Non-pigmented ciliary epithelial cell (primary cell): Measurements from ENCODE around the gene NSDHL.

ENCODE experiments used
- DNase-seq: peaks from one replicate; pipeline ENCODE4 v3.0.0-alpha.2; 2010; ENCODE audit warnings: low read depth

Gene NSDHL

GRCh38 chrX:152844256-152844655 is 13.4 kb downstream of the NSDHL start:
- DNase-seq = no peak

DNA sequence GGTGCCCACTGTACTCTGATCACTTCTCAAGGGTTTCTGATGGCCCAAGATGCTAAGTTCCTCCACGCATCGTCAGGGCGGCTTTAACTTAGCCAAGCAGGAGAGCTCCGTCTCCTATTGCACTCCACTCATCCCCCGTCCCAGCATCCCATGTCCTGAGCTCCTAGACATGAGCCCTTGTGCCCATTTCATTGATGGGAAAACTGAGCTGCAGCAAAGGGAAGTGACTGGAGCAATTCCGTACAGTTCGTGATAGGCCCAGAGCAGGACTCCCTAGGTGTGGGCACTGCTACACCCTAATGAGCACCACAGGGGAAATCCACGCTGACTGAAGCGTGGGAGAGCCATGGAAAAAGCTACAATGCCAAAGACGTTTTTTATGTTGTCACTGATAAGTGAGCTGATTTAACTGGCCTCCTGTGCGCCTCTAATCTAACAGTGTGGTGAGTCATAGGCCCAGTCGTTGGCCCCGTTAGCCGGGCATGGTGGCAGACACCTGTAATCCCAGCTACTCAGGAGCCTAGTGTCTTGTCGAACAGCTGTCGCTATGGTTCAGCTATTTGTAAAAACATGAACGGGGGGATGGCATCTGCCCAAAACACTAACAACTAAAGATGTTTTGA is 14.9 kb downstream of the NSDHL start:
- no peak for DNase-seq

- DNase-seq = no peak
Measured at GRCh38 chrX:152847281-152847680, 16.4 kb downstream of the NSDHL start.

DNA sequence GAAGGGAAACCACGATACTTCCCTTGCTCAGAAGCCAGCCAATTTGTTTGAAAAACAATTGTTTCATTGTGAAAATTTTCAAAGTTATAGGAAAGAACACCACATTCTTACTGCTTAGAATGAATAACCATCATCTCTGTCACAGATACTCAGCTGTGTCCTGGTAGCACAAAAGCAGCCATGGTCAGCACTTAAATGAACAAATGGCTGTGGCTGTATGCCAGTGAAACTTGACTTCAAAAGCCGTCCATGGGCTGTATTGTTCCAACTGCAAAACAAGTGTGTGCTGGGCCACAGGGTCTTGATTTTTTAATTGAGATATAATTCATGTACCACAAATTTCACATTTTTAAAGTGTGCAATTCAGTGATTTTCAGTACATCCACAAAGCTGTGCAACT is 19.6 kb downstream of the NSDHL start:
- DNase-seq = no peak

- DNase-seq = no peak
Measured at GRCh38 chrX:152853986-152854385, 23.1 kb downstream of the NSDHL start.

DNA sequence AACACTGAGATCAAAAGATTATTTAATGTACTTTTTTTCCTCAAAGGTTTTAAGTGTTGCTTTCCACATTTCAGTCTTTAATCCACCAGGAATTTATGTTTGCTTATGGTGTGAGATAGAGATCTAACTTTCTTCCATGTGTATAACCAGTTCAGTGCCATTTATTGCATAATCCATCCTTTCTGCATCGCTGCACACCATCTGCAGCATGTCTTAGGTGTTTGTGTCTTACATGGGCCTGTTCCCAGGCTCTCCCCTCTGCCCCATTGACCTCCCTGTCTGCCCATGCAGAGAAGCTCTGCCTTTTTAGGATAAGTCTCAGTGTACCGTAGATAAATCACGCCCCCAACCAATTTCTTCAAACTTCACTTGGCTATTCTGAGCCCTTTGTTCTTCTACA is 30.3 kb downstream of the NSDHL start:
- no peak for DNase-seq

DNA sequence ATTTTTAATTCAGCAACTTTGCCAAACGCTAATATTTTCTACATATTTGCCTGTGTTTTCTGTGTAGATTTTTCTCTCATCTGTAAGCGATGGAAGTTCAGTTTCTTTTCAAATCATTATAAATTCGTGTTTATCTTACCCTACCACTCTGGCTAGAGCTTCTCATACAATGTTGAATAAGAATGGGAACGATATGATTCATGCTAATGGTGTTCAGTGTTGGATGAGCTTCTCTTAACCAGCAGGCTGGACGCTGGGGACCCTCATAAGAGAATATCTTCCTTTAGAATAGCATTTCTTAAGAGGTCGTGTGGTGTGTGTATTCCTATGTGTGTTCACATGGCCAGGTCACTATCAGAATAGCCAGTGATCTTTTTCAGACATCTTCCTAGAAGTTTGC is 31.0 kb downstream of the NSDHL start:
- no peak for DNase-seq

DNA sequence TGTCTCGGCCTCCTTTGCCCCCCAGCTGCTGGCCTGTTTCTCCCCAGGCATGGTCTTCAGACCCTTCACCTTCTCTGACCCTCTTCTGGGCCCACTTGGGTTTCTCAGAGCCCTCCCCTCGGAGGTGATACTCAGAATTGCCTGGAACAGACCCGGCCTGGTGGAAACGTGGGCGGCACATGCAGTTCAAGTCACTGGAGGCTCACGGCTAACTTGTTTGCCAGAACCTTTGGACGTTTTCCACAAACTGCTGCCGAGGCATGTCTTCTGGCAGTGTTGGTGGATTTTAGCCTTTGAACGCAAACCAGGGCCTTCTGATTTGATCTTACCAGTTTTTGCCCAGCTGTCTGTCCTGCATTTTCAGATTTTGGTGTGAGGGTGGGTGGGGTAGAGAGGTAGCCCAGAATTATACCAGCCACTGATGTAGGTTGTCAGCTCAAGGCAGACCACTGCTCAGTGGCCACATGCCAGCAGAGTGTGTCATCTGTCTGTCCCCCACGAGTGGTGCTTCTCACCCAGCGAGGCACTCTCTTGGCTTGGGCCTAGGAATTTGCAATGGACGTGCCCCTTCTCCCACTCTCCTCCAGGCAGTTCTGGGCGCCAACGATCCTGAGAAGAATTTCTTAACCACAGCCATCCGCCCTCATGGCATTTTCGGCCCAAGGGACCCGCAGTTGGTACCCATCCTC is 34.5 kb downstream of the NSDHL start:
- no peak for DNase-seq

DNA sequence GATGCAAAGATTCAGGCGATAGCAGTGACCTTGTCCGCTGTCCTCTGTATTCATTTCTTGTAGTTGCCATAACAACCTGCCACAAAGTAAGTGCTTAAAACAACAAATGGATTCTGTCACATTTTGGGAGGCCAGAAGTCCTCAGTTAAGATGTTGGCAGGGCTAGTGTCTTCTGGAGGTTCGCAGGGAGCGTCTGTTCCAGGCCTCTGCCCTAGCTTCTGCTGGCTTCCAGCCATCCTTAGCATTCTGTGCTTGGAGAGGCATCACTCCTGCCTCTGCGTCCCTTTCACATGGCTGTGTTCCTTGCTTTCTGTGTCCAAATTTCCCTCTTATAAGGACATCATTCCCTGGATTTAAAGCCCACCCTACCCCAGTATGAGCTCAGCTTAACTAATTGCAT is 35.5 kb downstream of the NSDHL start:
- DNase-seq = no peak

DNA sequence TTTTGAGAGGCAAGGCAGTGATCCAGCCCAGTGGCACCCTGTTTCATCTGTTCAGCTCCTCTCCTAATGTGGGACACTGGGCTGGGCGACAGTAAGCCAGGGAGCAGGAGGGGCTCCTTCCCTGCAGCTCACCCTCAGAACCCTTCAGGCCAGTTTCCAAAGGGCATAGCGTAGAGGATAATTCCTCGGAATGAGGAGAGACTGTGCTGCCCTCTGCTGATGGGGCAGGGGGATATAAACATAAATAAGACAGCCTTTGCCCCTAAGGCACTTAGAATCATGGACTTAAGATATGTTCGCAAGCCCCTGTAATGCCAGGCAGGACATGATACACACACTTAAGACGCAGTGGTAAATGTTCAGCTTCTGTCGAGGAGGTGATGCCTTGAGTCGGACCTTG is 39.1 kb downstream of the NSDHL start:
- no peak for DNase-seq

GRCh38 chrX:152871260-152871659 is 40.4 kb downstream of the NSDHL start:
- no peak for DNase-seq

GRCh38 chrX:152872522-152872921 is 41.7 kb downstream of the NSDHL start:
- no peak for DNase-seq

DNA sequence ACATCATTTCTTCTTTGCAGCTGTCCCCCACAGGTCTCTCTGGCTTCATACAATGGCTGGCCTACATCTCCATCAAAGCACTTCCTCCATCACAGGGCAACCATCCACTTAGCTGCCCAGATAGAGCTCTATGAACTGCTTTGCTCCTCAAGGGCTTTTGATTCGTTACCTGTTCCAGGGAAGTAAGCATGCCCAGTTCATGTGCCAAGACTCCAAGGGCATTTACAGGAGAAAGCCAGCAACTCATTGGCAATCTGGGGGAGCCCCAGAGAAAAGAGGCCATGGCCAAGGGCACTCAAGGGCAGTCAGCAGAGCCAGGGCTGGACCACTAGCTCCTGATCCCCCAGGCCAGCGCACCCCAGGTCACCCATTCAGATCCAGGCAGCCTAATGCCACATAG is 42.5 kb downstream of the NSDHL start:
- no peak for DNase-seq

GRCh38 chrX:152876931-152877840 is 46.3 kb downstream of the NSDHL start:
- DNase-seq = no peak

DNA sequence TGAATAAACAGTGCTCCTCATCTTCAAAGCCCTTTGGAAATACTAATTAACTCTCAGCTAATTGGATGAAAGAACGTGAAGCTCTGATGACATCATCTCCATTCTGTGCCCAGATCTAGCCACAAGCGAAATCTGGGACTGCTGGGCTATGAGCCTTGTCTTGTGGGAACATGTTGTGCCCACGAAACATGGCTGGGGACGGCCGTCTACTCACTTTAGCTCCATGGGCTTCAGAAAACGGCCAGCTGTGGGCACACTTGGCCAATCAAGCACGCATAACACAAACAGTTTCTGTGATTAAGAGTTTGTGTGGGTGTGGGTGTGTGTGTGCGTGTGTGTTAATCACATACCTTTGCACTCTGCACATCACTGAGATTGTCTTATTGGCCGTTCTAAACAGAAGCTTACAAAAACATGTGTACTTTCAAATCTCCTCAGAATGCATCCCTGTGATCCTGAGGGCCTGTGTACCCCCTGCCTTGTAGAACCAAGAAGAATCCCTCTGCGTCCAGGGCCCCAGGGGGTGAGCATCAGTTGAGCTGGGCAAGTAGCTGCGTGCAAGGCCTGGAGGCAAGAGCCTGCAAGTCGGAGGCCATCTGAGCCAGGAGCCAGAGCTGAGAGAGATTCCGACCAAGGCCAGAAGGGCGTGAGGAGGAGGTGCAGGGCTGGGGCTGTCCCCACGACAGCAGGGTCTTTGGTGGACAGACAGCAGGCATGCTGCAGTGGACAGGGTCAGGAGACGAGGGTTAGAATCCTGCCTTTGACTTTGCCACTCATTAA is 48.3 kb downstream of the NSDHL start:
- no peak for DNase-seq

DNA sequence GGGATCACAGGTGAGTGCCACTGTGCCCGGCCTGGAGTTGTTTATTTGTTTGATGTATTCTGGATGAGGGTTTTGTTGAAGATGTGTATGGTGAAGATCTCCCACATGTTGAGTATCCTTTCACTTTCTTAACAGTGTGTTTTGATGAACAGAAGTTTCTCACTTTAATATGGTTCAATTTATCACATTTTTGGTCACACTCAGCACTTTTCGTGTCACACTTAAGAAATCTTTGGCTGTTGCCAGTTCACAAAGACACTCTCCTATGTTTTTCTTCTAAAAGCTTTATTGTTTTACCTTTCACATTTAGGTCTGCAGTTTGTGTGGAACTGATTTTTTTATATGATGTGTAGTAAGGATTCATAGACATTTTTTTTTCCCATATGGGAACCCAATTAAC is 50.4 kb downstream of the NSDHL start:
- no peak for DNase-seq

- no peak for DNase-seq
Measured at GRCh38 chrX:152884171-152884570, 53.3 kb downstream of the NSDHL start.

GRCh38 chrX:152886716-152887115 is 55.9 kb downstream of the NSDHL start:
- DNase-seq = no peak

GRCh38 chrX:152892499-152892898 is 61.6 kb downstream of the NSDHL start:
- DNase-seq = no peak

- no peak for DNase-seq
Measured at GRCh38 chrX:152892999-152893891, 62.4 kb downstream of the NSDHL start.

GRCh38 chrX:152893980-152894610 is 63.2 kb downstream of the NSDHL start:
- DNase-seq = no peak
